ENCODE data around the gene LONRF2.
A peak's percentile ranks its signal among the peaks of the same experiment; 100 is the strongest.
"Not testable (repeated sequence)": the region's sequence is repeated elsewhere in the genome, so short reads cannot be mapped to it uniquely, and the experiment has no call there.

LONRF2 gene
- long read RNA-seq, donor 1: 0 reads
- long read RNA-seq, donor 2: 0 reads
- long read RNA-seq, donor 3: 0 reads
- long read RNA-seq, donor 4: 0 reads
- long read RNA-seq, donor 5: 0 reads
- long read RNA-seq, donor 6: 0 reads
- long read RNA-seq, donor 7: 0 reads
- long read RNA-seq, donor 8: 0 reads

GRCh38 chr2:100321866-100322820 lies at the start of gene LONRF2:
LONRF2 (minus strand) TSS chr2:100322501; CDS start chr2:100322093, 408 bp downstream.
- peak; percentile 85 for DNase-seq

- no peak for DNase-seq
Measured at GRCh38 chr2:100367163-100367562, 44.9 kb upstream of the LONRF2 start.

GRCh38 chr2:100365434-100365833 lies 43.1 kb upstream of the LONRF2 start:
- no peak for DNase-seq

GRCh38 chr2:100362269-100362668 lies 40.0 kb upstream of the LONRF2 start:
- not testable (repeated sequence) for DNase-seq

GRCh38 chr2:100359576-100359975 lies 37.3 kb upstream of the LONRF2 start:
- DNase-seq: no peak

- DNase-seq: no peak
Measured at GRCh38 chr2:100358554-100358953, 36.3 kb upstream of the LONRF2 start.

GRCh38 chr2:100352521-100352920 lies 30.2 kb upstream of the LONRF2 start:
- no peak for DNase-seq

- no peak for DNase-seq
Measured at GRCh38 chr2:100350661-100351185, 28.4 kb upstream of the LONRF2 start.

- DNase-seq: not testable (repeated sequence)
Measured at GRCh38 chr2:100345144-100345543, 22.8 kb upstream of the LONRF2 start.

GRCh38 chr2:100344433-100344832 lies 22.1 kb upstream of the LONRF2 start:
- DNase-seq: no peak

GRCh38 chr2:100342466-100342865 lies 20.2 kb upstream of the LONRF2 start:
- not testable (repeated sequence) for DNase-seq

GRCh38 chr2:100339823-100340222 lies 17.5 kb upstream of the LONRF2 start:
- DNase-seq: no peak

- no peak for DNase-seq
Measured at GRCh38 chr2:100334929-100335328, 12.6 kb upstream of the LONRF2 start.

- DNase-seq: no peak
Measured at GRCh38 chr2:100327742-100328141, 5.4 kb upstream of the LONRF2 start.

- DNase-seq: peak; percentile 84
Measured at GRCh38 chr2:100321179-100321865, 979 bp downstream of the LONRF2 start.

- DNase-seq: no peak
Measured at GRCh38 chr2:100320547-100321178, 1.6 kb downstream of the LONRF2 start.

GRCh38 chr2:100317634-100318033 lies 4.7 kb downstream of the LONRF2 start:
- no peak for DNase-seq

- DNase-seq: no peak
Measured at GRCh38 chr2:100309973-100310719, 12.2 kb downstream of the LONRF2 start.

- no peak for DNase-seq
Measured at GRCh38 chr2:100309311-100309710, 13.0 kb downstream of the LONRF2 start.

- no peak for DNase-seq
Measured at GRCh38 chr2:100303744-100304143, 18.6 kb downstream of the LONRF2 start.

GRCh38 chr2:100302585-100302892 lies 19.8 kb downstream of the LONRF2 start:
- no peak for DNase-seq
